Measurements from ENCODE around the gene TLX1.

- TF ChIP-seq EZH2 (IDR thresholded peaks at IDR 0.05; ENCODE audit: low read length, unreplicated experiment), result no peak
- no peak for TF ChIP-seq CTCF (conservative IDR thresholded peaks at IDR 0.05; ENCODE audit: low read depth, low read length)
- no peak for TF ChIP-seq EZH2phosphoT487 (IDR thresholded peaks at IDR 0.05; ENCODE audit: borderline replicate concordance, low read length)
These were observed 51.8 kb downstream of the TLX1 start for GRCh38 chr10:101182936-101183335.
